GM12801 (cell line): ENCODE results near the gene FNDC11.

Experiments
- TF ChIP-seq, protein P1 (sequence below): IDR thresholded peaks from one replicate; pipeline ENCODE4 v1.5.1; 2011; ENCODE audit warnings: control low read depth; ENCODE audit not compliant: insufficient read length; ENCODE audit errors: extremely low read depth

Gene FNDC11

DNA sequence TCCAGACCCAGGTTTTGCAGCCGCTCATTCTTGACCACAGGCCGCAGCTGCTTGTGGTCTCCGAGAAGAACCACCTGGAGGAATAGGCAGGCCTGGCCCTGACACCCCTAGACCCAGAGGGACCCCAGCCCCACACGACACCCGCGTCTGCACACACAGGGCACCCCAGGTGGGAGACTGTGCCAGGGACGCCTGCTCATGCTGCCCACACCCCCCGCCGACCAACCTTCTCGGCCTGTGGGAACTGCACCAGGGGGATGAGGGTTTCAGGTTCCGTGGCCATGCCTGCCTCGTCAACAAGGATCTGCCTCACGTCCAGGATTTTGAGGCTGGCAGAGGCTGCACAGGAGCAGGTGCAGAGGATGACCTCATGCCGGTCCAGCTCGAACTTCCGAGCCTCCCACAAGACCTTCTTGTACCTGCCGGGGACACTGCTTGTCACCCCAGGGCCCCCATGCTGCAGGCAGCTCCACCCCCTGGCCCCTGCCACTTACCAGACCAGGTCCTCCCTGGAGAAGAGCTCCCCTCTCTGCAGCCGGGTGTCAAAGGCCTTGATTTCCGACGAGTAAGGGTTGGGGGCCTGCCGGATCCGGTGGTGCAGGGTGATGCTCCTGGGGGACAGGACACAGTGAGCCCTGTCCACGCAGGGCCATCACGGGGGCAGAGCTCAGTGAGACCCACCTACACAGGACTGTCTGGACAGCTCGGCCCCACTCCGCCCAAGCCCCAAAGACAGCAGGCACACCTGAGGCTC is 7.1 kb downstream of the FNDC11 start:
- TF ChIP-seq, protein P1, sequence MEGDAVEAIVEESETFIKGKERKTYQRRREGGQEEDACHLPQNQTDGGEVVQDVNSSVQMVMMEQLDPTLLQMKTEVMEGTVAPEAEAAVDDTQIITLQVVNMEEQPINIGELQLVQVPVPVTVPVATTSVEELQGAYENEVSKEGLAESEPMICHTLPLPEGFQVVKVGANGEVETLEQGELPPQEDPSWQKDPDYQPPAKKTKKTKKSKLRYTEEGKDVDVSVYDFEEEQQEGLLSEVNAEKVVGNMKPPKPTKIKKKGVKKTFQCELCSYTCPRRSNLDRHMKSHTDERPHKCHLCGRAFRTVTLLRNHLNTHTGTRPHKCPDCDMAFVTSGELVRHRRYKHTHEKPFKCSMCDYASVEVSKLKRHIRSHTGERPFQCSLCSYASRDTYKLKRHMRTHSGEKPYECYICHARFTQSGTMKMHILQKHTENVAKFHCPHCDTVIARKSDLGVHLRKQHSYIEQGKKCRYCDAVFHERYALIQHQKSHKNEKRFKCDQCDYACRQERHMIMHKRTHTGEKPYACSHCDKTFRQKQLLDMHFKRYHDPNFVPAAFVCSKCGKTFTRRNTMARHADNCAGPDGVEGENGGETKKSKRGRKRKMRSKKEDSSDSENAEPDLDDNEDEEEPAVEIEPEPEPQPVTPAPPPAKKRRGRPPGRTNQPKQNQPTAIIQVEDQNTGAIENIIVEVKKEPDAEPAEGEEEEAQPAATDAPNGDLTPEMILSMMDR: no peak

DNA sequence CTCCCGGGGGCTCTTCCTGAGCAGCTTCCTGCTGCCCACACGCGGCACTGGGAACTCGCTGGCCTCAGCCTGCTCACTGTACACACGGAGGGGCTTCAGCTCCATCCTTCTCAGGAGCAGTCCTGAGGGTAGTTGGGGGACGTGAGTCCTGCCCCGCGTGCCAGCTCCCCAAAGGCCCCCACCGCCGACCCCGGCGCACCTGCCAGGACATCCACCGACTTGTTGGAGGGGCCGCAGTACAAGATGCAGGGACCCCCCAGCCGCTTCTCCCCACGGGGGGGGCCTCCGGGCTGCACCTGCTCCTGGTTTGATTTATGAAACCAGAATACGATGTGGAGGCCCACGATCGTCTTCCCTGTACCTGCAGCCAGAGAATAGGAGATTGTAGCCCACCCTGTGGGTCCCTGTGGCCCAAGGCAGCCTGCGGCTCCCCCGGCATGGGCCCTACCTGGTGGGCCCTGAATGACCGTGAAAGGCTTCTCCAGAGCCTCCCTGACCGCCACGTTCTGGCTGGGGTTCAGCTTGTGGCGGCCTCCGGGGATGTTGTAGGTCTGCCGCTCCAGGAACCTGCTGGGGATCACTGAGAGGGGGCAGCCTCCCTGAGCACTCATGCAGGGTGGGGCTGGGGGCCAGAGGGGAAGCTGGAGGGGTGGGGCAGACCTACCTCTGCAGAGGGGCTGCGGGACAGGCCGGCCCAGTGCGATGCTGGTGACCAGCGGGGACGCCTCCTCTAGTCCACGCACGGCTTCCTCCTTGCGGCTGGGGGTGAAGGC is 7.9 kb downstream of the FNDC11 start:
- TF ChIP-seq, protein P1: no peak

- TF ChIP-seq, protein P1: no peak
Observed at GRCh38 chr20:63562461-63563224, 8.7 kb downstream of the FNDC11 start.

GRCh38 chr20:63563225-63563935 is 9.4 kb downstream of the FNDC11 start:
- TF ChIP-seq, protein P1: no peak

- TF ChIP-seq, protein P1: no peak
Observed at GRCh38 chr20:63564036-63564810, 10.3 kb downstream of the FNDC11 start.

- TF ChIP-seq, protein P1: no peak
Observed at GRCh38 chr20:63565021-63565698, 11.2 kb downstream of the FNDC11 start.
